NCI-H82 treated with DMSO at 0.1 percent for 48 hours (cell line): ENCODE data around the gene UBASH3B.
"Not testable (repeated sequence)": the region's sequence is repeated elsewhere in the genome, so short reads cannot be mapped to it uniquely, and the experiment has no call there.

Experiments
- DNase-seq: peaks from one replicate; lab custom pipeline; 2025; ENCODE audit not compliant: unreplicated experiment; lab: John Stamatoyannopoulos, UW

Gene UBASH3B

GRCh38 chr11:122807731-122808477, 152.4 kb downstream of the UBASH3B start:
- no peak for DNase-seq

DNA sequence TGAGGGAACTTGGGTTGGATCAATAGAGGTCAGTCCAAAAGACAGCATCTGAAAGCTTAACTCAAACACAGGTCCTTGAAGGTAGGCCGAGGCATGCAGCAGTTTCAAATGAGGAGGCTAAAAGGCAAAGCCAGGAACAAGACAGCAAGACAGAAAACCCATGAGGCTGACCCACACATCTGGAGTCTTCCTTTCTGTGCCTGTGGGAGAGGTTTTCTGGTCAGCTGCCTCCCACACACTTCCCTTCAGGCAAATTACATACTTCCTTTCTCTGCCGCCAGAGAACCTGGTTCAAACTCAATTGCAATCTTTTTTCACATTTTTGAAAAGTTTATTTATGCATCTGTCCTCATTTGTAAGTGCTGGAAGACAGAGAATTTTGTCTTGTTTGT, 153.0 kb downstream of the UBASH3B start:
- no peak for DNase-seq

- no peak for DNase-seq
Measured at GRCh38 chr11:122809866-122810265, 154.3 kb downstream of the UBASH3B start.

- no peak for DNase-seq
Measured at GRCh38 chr11:122811721-122812120, 156.2 kb downstream of the UBASH3B start.

DNA sequence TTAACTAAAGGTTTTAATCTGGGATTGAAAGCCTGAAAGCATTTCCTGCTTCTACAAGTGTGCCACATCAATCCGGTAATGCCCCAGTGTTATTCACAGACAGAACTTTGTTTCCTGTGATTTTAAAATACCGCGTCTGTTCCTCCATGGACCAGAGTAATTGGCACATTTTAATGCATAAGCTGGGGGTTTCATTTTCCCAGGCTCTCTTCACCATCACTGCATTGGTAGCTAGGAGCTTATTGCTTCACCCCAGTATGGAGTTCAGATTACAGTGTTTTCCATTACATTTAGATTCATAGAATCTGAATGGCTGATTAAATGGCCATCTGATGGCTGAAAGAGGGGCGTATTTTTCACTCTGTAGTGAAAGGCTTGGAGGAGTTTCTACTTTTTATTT, 157.1 kb downstream of the UBASH3B start:
- DNase-seq = no peak

DNA sequence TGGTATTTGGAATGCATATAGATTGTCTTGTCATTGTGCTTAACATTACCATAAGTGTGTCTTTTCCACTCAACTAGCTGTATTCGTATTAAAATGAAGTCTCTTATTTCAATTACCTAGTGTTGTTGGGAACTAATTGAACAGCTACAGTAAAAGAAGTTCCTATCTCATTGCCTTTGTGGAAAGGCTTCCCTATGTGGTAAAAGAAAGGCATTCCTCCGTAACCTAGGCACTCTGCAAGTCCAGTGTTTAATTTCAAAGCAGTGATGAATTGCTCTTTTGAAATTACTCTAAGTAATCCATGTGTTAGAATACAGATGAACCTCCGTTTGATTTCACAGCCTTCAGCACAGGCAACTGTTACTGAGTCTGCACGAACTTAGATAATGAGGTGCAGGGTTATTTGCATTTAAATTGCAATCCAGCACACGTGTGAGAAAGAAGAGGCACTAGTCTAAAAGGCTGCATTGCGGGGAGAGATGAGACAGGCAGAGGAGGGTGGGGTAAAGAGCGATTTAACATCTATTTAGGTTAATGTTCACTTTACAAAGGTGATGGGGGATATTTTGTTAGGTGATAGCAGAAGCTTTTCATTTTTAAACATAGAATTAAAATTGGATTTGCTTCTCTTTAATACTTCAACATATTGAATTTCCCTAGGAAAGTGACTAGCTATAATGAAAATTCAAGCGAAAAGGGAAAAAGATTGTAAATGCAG, 157.8 kb downstream of the UBASH3B start:
- no peak for DNase-seq

GRCh38 chr11:122813894-122814270, 158.4 kb downstream of the UBASH3B start:
- DNase-seq = no peak

GRCh38 chr11:122814401-122814800, 158.9 kb downstream of the UBASH3B start:
- DNase-seq = no peak

GRCh38 chr11:122815900-122816299, 160.4 kb downstream of the UBASH3B start:
- DNase-seq = no peak

- no peak for DNase-seq
Measured at GRCh38 chr11:122816761-122817520, 161.4 kb downstream of the UBASH3B start.

- no peak for DNase-seq
Measured at GRCh38 chr11:122820158-122820557, 164.6 kb downstream of the UBASH3B start.

DNA sequence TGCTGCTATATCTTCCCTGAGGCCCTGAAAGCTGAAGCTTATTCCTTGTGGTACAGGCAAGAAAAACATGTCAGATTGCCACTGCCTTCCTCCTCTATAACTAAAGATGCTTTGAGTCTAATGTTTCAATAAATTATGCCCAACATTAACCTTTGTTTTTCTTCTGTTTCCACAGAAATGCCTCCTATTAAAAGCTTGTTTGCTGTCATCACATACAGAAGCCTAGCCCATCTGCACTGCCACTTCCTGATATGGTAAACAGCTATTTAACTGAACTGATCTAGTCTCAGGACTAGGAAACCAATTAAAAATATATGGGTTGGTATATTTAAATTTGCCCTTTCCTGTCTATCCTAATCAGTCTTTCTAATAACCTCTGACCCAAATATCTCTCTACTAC, 165.6 kb downstream of the UBASH3B start:
- no peak for DNase-seq

DNA sequence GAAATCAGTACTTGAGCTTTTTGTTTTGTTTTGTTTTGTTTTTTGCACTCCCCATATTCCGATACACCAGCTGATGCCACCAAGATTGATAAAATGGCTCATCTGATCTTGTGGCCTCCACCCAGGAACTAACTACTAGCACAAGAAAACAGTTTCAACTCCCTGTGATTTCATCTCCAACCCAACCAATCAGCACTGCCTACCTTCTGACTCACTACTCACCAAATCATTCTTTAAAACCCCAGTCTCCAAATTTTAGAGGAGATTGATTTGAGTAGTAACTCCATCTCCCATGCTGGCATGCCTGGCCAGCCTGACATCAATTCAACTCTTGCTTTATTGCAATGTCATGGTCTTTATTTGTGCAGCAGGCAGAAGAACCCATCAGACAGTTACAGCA, 166.7 kb downstream of the UBASH3B start:
- DNase-seq = no peak

DNA sequence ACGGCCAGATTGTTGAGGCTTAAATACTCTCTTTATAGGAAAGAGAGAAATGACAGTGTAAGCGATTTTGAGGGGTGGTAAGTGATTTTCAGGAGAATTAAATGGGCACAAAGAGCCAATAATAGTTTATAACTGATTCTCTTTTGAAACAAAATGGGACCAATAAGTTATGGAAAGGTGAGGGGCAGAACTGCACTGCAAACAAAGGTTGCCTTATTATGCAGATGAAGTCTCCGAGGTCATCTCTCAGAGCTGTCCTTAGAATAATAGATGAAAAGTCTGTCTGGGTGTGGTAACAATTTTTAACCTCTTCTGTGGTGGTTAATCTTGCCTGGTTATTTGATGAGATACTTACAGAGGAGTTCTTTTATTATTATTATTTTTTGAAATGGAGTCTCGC, 168.0 kb downstream of the UBASH3B start:
- DNase-seq = no peak

GRCh38 chr11:122829371-122829770, 173.8 kb downstream of the UBASH3B start:
- DNase-seq = not testable (repeated sequence)

GRCh38 chr11:122832297-122832696, 176.8 kb downstream of the UBASH3B start:
- not testable (repeated sequence) for DNase-seq

- DNase-seq = no peak
Measured at GRCh38 chr11:122832721-122833470, 177.4 kb downstream of the UBASH3B start.

DNA sequence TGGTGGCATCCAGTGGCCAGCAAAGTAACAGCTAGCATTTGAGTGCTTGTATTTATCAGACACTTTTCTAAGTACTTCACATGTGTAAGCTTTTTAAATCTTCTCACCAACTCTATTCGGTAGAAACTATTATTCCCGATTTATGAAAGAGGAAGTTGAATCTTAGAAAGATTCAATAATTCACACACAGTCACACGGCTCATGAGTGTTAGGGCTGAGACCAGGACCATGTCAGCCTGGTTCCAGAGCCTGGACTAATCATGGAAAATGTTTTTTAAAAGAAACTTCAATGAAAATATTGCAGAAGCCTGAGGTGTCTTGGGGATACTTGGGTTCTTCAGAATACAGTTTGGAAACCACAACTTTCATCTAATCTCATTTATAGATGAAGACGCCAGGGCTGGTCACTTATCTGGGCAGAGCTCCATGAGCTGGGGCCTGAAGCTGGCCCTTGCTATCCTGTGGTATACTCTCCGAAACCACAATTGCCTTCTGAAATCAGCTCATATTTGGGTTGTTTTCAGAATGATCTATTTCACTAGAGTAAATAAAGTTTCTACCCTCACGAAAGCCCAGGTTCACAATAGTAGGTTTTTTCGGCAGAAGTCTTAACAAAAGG, 178.4 kb downstream of the UBASH3B start:
- DNase-seq = no peak

DNA sequence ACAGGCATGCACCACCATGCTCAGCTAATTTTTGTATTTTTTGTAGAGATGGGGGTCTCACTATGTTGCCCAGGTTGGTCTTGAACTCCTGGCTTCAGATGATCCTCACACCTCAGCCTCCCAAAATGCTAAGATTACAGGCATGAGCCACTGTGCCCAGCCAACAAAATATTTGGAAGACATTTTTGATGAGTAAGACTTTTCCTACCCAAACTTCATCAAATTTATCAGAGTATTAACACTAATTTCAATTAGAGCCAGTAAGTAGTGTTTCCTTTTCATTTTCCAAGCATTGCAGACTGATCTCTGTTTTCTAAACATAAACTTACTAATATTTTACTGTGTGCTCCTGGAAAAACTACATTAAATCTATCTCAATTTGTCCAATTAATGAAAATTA, 181.4 kb downstream of the UBASH3B start:
- DNase-seq = no peak

- no peak for DNase-seq
Measured at GRCh38 chr11:122837528-122838346, 182.2 kb downstream of the UBASH3B start.
